DOHH2 (cell line): ENCODE data around the gene KMT2A.
A peak's percentile ranks its signal among the peaks of the same experiment; 100 is the strongest.
"Not testable (repeated sequence)": the region's sequence is repeated elsewhere in the genome, so short reads cannot be mapped to it uniquely, and the experiment has no call there.

ENCODE experiments used
- H3F3A ChIP-seq: fragments of 200-600 bp; sonication (generic), shearing (Covaris generic); 2 replicates; pipeline ENCODE4 v1.6.0; 2016; ENCODE audit warnings: antibody characterized with exemption, mild to moderate bottlenecking; ENCODE audit not compliant: control insufficient read depth, insufficient read depth
- H3K27ac ChIP-seq: fragments of 200-600 bp; sonication (generic); 2 replicates; pipeline ENCODE4 v1.5.1; 2014; ENCODE audit warnings: low read depth, mild to moderate bottlenecking, low read length, moderate library complexity
- H3K27me3 ChIP-seq: fragments of 200-600 bp; sonication (generic); 2 replicates; pipeline ENCODE4 v1.6.1; 2014; ENCODE audit warnings: mild to moderate bottlenecking, low read length, mixed read lengths; ENCODE audit not compliant: control insufficient read depth
- H3K36me3 ChIP-seq: fragments of 200-600 bp; sonication (generic); 2 replicates; pipeline ENCODE4 v1.6.1; 2014; ENCODE audit warnings: mild to moderate bottlenecking, low read length, moderate library complexity, mixed read lengths; ENCODE audit not compliant: control insufficient read depth
- H3K4me1 ChIP-seq: fragments of 200-600 bp; sonication (generic); 2 replicates; pipeline ENCODE4 v1.6.1; 2014; ENCODE audit warnings: mild to moderate bottlenecking, low read length, mixed read lengths; ENCODE audit not compliant: control insufficient read depth
- H3K4me2 ChIP-seq: fragments of 200-600 bp; sonication (generic); 2 replicates; pipeline ENCODE4 v1.6.0; 2014; ENCODE audit warnings: mild to moderate bottlenecking, low read length, moderate library complexity
- H3K4me3 ChIP-seq: fragments of 200-600 bp; sonication (generic); 2 replicates; pipeline ENCODE4 v1.5.1; 2014; ENCODE audit warnings: mild to moderate bottlenecking, low read length, mixed read lengths
- H3K79me2 ChIP-seq: fragments of 200-600 bp; sonication (generic); 2 replicates; pipeline ENCODE4 v1.6.1; 2014; ENCODE audit warnings: mild to moderate bottlenecking, low read length, mixed read lengths; ENCODE audit not compliant: control insufficient read depth
- H3K9me2 ChIP-seq: fragments of 200-600 bp; sonication (generic); replicated peaks from 2 replicates; pipeline ENCODE4 v1.6.1; 2014; ENCODE audit warnings: mild to moderate bottlenecking, low read length, mixed read lengths; ENCODE audit not compliant: control insufficient read depth
- H3K9me3 ChIP-seq: fragments of 200-600 bp; sonication (generic); 2 replicates; pipeline ENCODE4 v1.6.1; 2014; ENCODE audit warnings: antibody characterized with exemption, low read length, mixed read lengths; ENCODE audit not compliant: control insufficient read depth, insufficient read depth
- H4K20me1 ChIP-seq: fragments of 200-600 bp; sonication (generic); 2 replicates; pipeline ENCODE4 v1.6.0; 2014; ENCODE audit warnings: low read depth, mild to moderate bottlenecking, antibody characterized with exemption, low read length, moderate library complexity; ENCODE audit not compliant: control insufficient read depth, insufficient read depth
- CTCF ChIP-seq: fragments of 200-600 bp; sonication (generic); IDR thresholded peaks from one replicate; pipeline ENCODE4 v1.5.1; 2014; ENCODE audit warnings: antibody characterized with exemption, mild to moderate bottlenecking, low read depth, low read length; ENCODE audit not compliant: poor library complexity, severe bottlenecking
- EZH2phosphoT487 ChIP-seq: fragments of 200-600 bp; sonication (generic); IDR thresholded peaks from 2 replicates; pipeline ENCODE4 v1.6.1; 2017; ENCODE audit warnings: borderline replicate concordance, mild to moderate bottlenecking, antibody characterized with exemption, low read length, moderate library complexity, mixed read lengths

The KMT2A gene

GRCh38 chr11:118398791-118399559 lies 37.3 kb upstream of the KMT2A start:
- H3K27ac ChIP-seq: peak overlapping the region; percentile 22; the same call in 1 of the 2 replicates

GRCh38 chr11:118401151-118401879 lies 35.0 kb upstream of the KMT2A start, which contains the start of gene ATP5MG:
ATP5MG (plus strand) TSS chr11:118401606; CDS start chr11:118401666, 60 bp downstream.
- Histone ChIP-seq H3K9me3 (no peaks in the 10 kb centered on the region), H3F3A (peaks cover 19% of the 10 kb centered on the region), H3K4me1 (peaks cover 60% of the 10 kb centered on the region), H3K36me3 (peaks cover 74% of the 10 kb centered on the region), H3K79me2 (peaks cover 56% of the 10 kb centered on the region), H3K27me3 (no peaks in the 10 kb centered on the region), H4K20me1 (peaks cover 30% of the 10 kb centered on the region), H3K27ac (peak within 1 kb of the TSS; percentile 64), H3K4me3 (peak within 1 kb of the TSS; percentile 92), H3K9me2 (no peaks in the 10 kb centered on the region), H3K4me2 (peak within 1 kb of the TSS; percentile 86)
- TF ChIP-seq CTCF (no peak), EZH2phosphoT487 (no peak)

More at GRCh38 chr11:118398791-118399559, 37.3 kb upstream of the KMT2A start:
- peaks cover 40% of the 10 kb centered on the region for H3K4me1 ChIP-seq
- H3K4me3 ChIP-seq: no peak overlapping the region
- H3K79me2 ChIP-seq: peaks cover 32% of the 10 kb centered on the region
- TF ChIP-seq EZH2phosphoT487 (no peak), CTCF (no peak)
- peak overlapping the region; percentile 13; the same call in 1 of the 2 replicates for H3K4me2 ChIP-seq
- H3F3A ChIP-seq: peaks cover 18% of the 10 kb centered on the region
- no peaks in the 10 kb centered on the region for H3K9me3 ChIP-seq
- peaks cover 16% of the 10 kb centered on the region for H4K20me1 ChIP-seq
- no peaks in the 10 kb centered on the region for H3K27me3 ChIP-seq
- peaks cover 66% of the 10 kb centered on the region for H3K36me3 ChIP-seq
- no peaks in the 10 kb centered on the region for H3K9me2 ChIP-seq

GRCh38 chr11:118401880-118402590 lies 34.3 kb upstream of the KMT2A start:
- TF ChIP-seq CTCF (peak; percentile 35), EZH2phosphoT487 (no peak)
- peaks cover 68% of the 10 kb centered on the region for H3K4me1 ChIP-seq
- H3F3A ChIP-seq: peaks cover 19% of the 10 kb centered on the region
- H3K36me3 ChIP-seq: peaks cover 76% of the 10 kb centered on the region
- H3K4me2 ChIP-seq: peak overlapping the region; percentile 86
- peaks cover 35% of the 10 kb centered on the region for H4K20me1 ChIP-seq
- no peaks in the 10 kb centered on the region for H3K27me3 ChIP-seq
- peak overlapping the region; percentile 92 for H3K4me3 ChIP-seq
- H3K27ac ChIP-seq: peak overlapping the region; percentile 64
- H3K9me2 ChIP-seq: no peaks in the 10 kb centered on the region
- peaks cover 63% of the 10 kb centered on the region for H3K79me2 ChIP-seq
- no peaks in the 10 kb centered on the region for H3K9me3 ChIP-seq

GRCh38 chr11:118402594-118402993 lies 33.7 kb upstream of the KMT2A start:
- Histone ChIP-seq H3K79me2 (peaks cover 68% of the 10 kb centered on the region), H3K4me3 (peak overlapping the region; percentile 92), H3K4me1 (peaks cover 69% of the 10 kb centered on the region), H3F3A (peaks cover 19% of the 10 kb centered on the region), H3K36me3 (peaks cover 80% of the 10 kb centered on the region), H3K4me2 (peak overlapping the region; percentile 86), H4K20me1 (peaks cover 35% of the 10 kb centered on the region)
- not testable (repeated sequence) for H3K27ac ChIP-seq, H3K27me3 ChIP-seq, H3K9me2 ChIP-seq, H3K9me3 ChIP-seq
